K562 (cell line): ENCODE results near the gene YTHDF1. TPM values are rescaled to one million over a fixed set of nuclear protein-coding genes. Genes with fewer than 3 reads are reported as not detected.

ENCODE experiments used
- ATAC-seq: fragments of 200-7000 bp; cut with Tn5 transposase; 3 replicates; pipeline ENCODE4 v1.9.1; 2020; ENCODE audit warnings: moderate library complexity
- BruUV-seq: library from RNA; stranded (reverse); fragments of 400-500 nt; replicated peaks from 2 replicates; lab custom pipeline; 2021; lab: Mats Ljungman, UMichigan
- CTCF ChIA-PET: fragments of 300-600 bp; formaldehyde crosslinking; extraction: SDS; loops from one replicate; lab custom pipeline; 2021; ENCODE audit warnings: low intra/inter-chr PET ratio; lab: Yijun Ruan, JAX
- POLR2A ChIA-PET: fragments of 300-600, 350-650 bp; sonication (Branson Sonifier 250); formaldehyde crosslinking; extraction: SDS; loops from one replicate; lab custom pipeline; 2021; ENCODE audit warnings: antibody characterized with exemption, inconsistent platforms; lab: Yijun Ruan, JAX
- DNase-seq, 4 experiments: peaks; one replicate each; pipeline versions ENCODE4 v3.0.0 to v3.0.0-alpha.2; 2011 to 2018; ENCODE audit warnings: low spot score in 3 of 4, mixed read lengths in 3 of 4; ENCODE audit errors: extremely low read depth in 1 of 4
- FAIRE-seq: peaks from 2 replicates; lab custom pipeline; 2011; peaks lifted over from hg19 to GRCh38; lab: Jason Lieb, UNC
- H2AFZ ChIP-seq: 2 replicates; pipeline ENCODE4 v1.6.0; 2011; ENCODE audit warnings: low read depth, low read length, control low read depth, inconsistent platforms
- H3K27ac ChIP-seq: fragments of 200-600 bp; 3 replicates; pipeline ENCODE4 v1.8.0; 2011; ENCODE audit warnings: low read depth, mild to moderate bottlenecking, control low read depth, inconsistent platforms, low read length, moderate library complexity, mixed read lengths; ENCODE audit errors: extremely low read depth
- H3K27me3 ChIP-seq, 2 experiments: fragments of 300-600 bp in 1 of 2; 2 replicates in 1 of 2; 3 replicates in 1 of 2; pipeline versions ENCODE4 v1.6.0 to v1.8.0; 2011; ENCODE audit warnings: inconsistent platforms in 2 of 2, low read length in 2 of 2, mild to moderate bottlenecking in 1 of 2, mixed read lengths in 1 of 2, moderate library complexity in 1 of 2; ENCODE audit not compliant: control insufficient read depth in 2 of 2, insufficient read depth in 2 of 2
- H3K36me3 ChIP-seq: fragments of 300-600 bp; 3 replicates; pipeline ENCODE4 v1.8.0; 2011; ENCODE audit warnings: mild to moderate bottlenecking, low read length, inconsistent platforms; ENCODE audit not compliant: control insufficient read depth, insufficient read depth
- H3K4me1 ChIP-seq, 2 experiments: fragments of 200-600 bp in 1 of 2; replicated peaks in 1 of 2; 2 replicates in 1 of 2; 3 replicates in 1 of 2; pipeline versions ENCODE4 v1.5.1 to v1.8.0; 2011; ENCODE audit warnings: inconsistent platforms in 2 of 2, low read length in 2 of 2, mild to moderate bottlenecking in 1 of 2, mixed read lengths in 1 of 2, moderate library complexity in 1 of 2; ENCODE audit not compliant: control insufficient read depth in 2 of 2, insufficient read depth in 2 of 2
- H3K4me2 ChIP-seq: 2 replicates; pipeline ENCODE4 v1.6.1; 2011; ENCODE audit warnings: low read length, control low read depth, inconsistent platforms, mixed read lengths; ENCODE audit not compliant: insufficient read depth
- H3K4me3 ChIP-seq: fragments of 200-600 bp; sonication (generic), shearing (Covaris generic); 2 replicates; pipeline ENCODE4 v1.5.1; 2016; ENCODE audit warnings: control low read depth, inconsistent platforms
- H3K79me2 ChIP-seq: fragments of 200-600 bp; 3 replicates; pipeline ENCODE4 v1.8.0; 2011; ENCODE audit warnings: low read length, inconsistent platforms; ENCODE audit not compliant: control insufficient read depth, insufficient read depth
- H3K9ac ChIP-seq, 2 experiments: 2 replicates each; pipeline versions ENCODE4 v1.6.0 to v1.6.1; 2011; ENCODE audit warnings: low read depth in 2 of 2, low read length in 2 of 2, control low read depth in 1 of 2, inconsistent platforms in 1 of 2, mild to moderate bottlenecking in 1 of 2, mixed read lengths in 1 of 2; ENCODE audit not compliant: insufficient read depth in 1 of 2
- H3K9me1 ChIP-seq: one replicate; pipeline ENCODE4 v1.6.0; 2011; ENCODE audit warnings: inconsistent platforms, mild to moderate bottlenecking, low read length, moderate library complexity; ENCODE audit not compliant: control insufficient read depth, insufficient read depth
- H3K9me3 ChIP-seq: replicated peaks from 2 replicates; pipeline ENCODE4 v1.5.1; 2011; ENCODE audit warnings: low read depth, low read length, inconsistent platforms; ENCODE audit not compliant: control insufficient read depth, insufficient read depth
- H4K20me1 ChIP-seq: replicated peaks from 2 replicates; pipeline ENCODE4 v1.6.1; 2011; ENCODE audit warnings: low read length, inconsistent platforms, mixed read lengths; ENCODE audit not compliant: control insufficient read depth, insufficient read depth
- BCOR ChIP-seq: fragments of 450-650 bp; IDR thresholded peaks from 2 replicates; pipeline ENCODE4 v1.6.1; 2016
- NFIC ChIP-seq: fragments of 450-650 bp; IDR thresholded peaks from 2 replicates; pipeline ENCODE4 v1.6.1; 2017; ENCODE audit warnings: mild to moderate bottlenecking, inconsistent platforms
- STAT6 ChIP-seq: sonication (generic); formaldehyde crosslinking; IDR thresholded peaks from 2 replicates; pipeline ENCODE4 v1.8.1; 2023; ENCODE audit warnings: mild to moderate bottlenecking, missing genetic modification reagents
- TAF15 ChIP-seq: fragments of 200-400 bp; formaldehyde crosslinking; IDR thresholded peaks from 2 replicates; pipeline ENCODE4 v1.6.1; 2017; ENCODE audit warnings: mild to moderate bottlenecking, low read depth, low read length, moderate library complexity
- ZNF740 ChIP-seq, 3 experiments: fragments of 200-800 bp in 1 of 3; sonication (Bioruptor generic) in 1 of 3; sonication (generic) in 1 of 3; formaldehyde crosslinking in 1 of 3; IDR thresholded peaks; 2 replicates each; pipeline versions ENCODE4 v1.6.1 to v1.8.0; 2016 to 2022; ENCODE audit warnings: mild to moderate bottlenecking in 2 of 3, missing compliant biosample characterization in 2 of 3, missing genetic modification characterization in 2 of 3, missing genetic modification reagents in 1 of 3
- WGBS: fragments of 100-300 bp; shearing (Covaris generic); methylation state at CpG from one replicate; pipeline ENCODE4 v1.1.6; 2016; ENCODE audit warnings: low coverage, mixed read lengths; ENCODE audit not compliant: insufficient coverage; ENCODE audit errors: missing lambda C conversion rate; 5-methylcytosine and 5-hydroxymethylcytosine counted together
- in situ Hi-C: fragments of 300-500 bp; cut with MboI; formaldehyde crosslinking; loops from 4 replicates; pipeline ENCODE4 v1.15.0; 2018; ENCODE audit warnings: inconsistent platforms, mixed read lengths
- intact Hi-C: fragments of 100-400 bp; cut with micrococcal nuclease; formaldehyde crosslinking; loops from 2 replicates; pipeline ENCODE4 v1.14.2; 2022
- polyA plus RNA-seq, 8 experiments: library from polyadenylated mRNA; depleted of rRNA in 4 of 8; stranded (reverse) in 5 of 8; unstranded in 3 of 8; fragments of >200 nt; fragmentation: Nextera tagmentation in 2 of 8; fragmentation: Illumina TruSeq in 1 of 8; extraction: Ambion mirVana in 2 of 8; extraction: Trizol in 1 of 8; gene quantifications; 2 replicates each; pipeline versions ENCODE4 v1.2.1 to v1.2.3, GENCODE V29; 2011 to 2014; ENCODE audit warnings: inconsistent platforms in 1 of 8, missing spikeins in 1 of 8
- total RNA-seq, 7 experiments: library from RNA; depleted of rRNA in 6 of 7; stranded (reverse); fragments of >200 nt in 6 of 7; fragmentation: Illumina TruSeq in 2 of 7; extraction: Trizol in 2 of 7; gene quantifications; 2 replicates each; pipeline versions ENCODE4 v1.2.1 to v1.2.3, GENCODE V29; 2011 to 2021; ENCODE audit warnings: low replicate concordance in 1 of 7
- TF ChIP-seq, protein P1 (sequence below): fragments of 250-450 bp; sonication (Bioruptor Pico); IDR thresholded peaks from 2 replicates; pipeline ENCODE4 v1.5.0; 2021
- TF ChIP-seq, protein P2 (sequence below), 2 experiments: fragments of 450-650 bp in 1 of 2; sonication (generic) in 1 of 2; formaldehyde crosslinking in 1 of 2; IDR thresholded peaks in 1 of 2; conservative IDR thresholded peaks in 1 of 2; 2 replicates each; pipeline versions ENCODE4 v1.6.1 to v1.8.1; 2016 to 2023; ENCODE audit warnings: mild to moderate bottlenecking in 2 of 2, moderate library complexity in 2 of 2, inconsistent platforms in 1 of 2, missing genetic modification reagents in 1 of 2
- TF ChIP-seq, protein P3 (sequence below): sonication (generic); formaldehyde crosslinking; IDR thresholded peaks from 2 replicates; pipeline ENCODE4 v1.8.1; 2022; ENCODE audit warnings: missing genetic modification reagents

YTHDF1 gene
- total and polyA plus RNA-seq, 9 of the 15 experiments (the other 6 are each of a cell fraction or from before 2014, with no cell fraction given) = 10.1 to 42.4 (median 27.8) TPM

DNA sequence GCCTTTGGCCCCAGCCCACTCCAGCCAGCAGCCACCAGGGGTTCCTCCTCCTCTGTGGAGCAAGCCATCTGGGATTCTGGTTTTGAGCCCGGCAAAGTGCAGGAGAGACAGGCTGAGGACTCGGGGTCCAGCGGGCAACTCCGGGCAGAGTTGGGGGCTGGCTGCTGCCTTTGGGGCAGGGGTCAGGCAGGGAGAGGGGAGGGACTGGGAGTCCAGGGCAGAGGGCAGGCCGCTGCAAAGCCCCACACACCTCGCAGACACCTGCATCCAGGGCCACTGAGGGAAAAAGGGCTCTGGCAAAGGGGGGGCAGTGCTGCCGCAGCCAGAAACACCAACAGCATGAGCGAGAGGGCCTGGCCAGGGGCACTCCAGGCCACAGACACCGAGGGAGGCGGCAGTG is 28.5 kb upstream of the YTHDF1 start:
- Histone ChIP-seq H3K79me2 (no peaks in the 10 kb centered on the region), H3K36me3 (no peaks in the 10 kb centered on the region), H3K4me1 (peaks cover 0 to 42% of the 10 kb centered on the region in 2 experiments; a peak in 1 of 5 replicates), H3K27ac (no peak overlapping the region), H3K9me3 (no peaks in the 10 kb centered on the region), H2AFZ (no peak overlapping the region), H3K9ac (no peak overlapping the region), H4K20me1 (peaks cover 23% of the 10 kb centered on the region), H3K4me2 (no peak overlapping the region), H3K27me3 (peaks cover 54 to 94% of the 10 kb centered on the region in 2 experiments; a peak in 4 of 5 replicates), H3K4me3 (no peak overlapping the region), H3K9me1 (no peaks in the 10 kb centered on the region)
- FAIRE-seq (no peak), DNase-seq (no peak), ATAC-seq (no peak)
- TF ChIP-seq, protein P1, sequence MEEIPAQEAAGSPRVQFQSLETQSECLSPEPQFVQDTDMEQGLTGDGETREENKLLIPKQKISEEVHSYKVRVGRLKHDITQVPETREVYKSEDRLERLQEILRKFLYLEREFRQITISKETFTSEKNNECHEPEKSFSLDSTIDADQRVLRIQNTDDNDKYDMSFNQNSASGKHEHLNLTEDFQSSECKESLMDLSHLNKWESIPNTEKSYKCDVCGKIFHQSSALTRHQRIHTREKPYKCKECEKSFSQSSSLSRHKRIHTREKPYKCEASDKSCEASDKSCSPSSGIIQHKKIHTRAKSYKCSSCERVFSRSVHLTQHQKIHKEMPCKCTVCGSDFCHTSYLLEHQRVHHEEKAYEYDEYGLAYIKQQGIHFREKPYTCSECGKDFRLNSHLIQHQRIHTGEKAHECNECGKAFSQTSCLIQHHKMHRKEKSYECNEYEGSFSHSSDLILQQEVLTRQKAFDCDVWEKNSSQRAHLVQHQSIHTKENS = no peak
- no peak for TF ChIP-seq NFIC
- TF ChIP-seq, protein P2, sequence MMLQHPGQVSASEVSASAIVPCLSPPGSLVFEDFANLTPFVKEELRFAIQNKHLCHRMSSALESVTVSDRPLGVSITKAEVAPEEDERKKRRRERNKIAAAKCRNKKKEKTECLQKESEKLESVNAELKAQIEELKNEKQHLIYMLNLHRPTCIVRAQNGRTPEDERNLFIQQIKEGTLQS (IDR thresholded peaks at IDR 0.05) = no peak
- TF ChIP-seq, protein P2 (CRISPR knock-in tag; conservative IDR thresholded peaks at IDR 0.05) = no peak
- no peak for TF ChIP-seq TAF15
- no peak for TF ChIP-seq BCOR
- TF ChIP-seq ZNF740 (CRISPR knock-in tag; IDR thresholded peaks at IDR 0.05) = no peak
- no peak for TF ChIP-seq ZNF740 (tag; IDR thresholded peaks at IDR 0.05)
- no peak for TF ChIP-seq STAT6 (CRISPR knock-in tag)
- TF ChIP-seq, protein P3, sequence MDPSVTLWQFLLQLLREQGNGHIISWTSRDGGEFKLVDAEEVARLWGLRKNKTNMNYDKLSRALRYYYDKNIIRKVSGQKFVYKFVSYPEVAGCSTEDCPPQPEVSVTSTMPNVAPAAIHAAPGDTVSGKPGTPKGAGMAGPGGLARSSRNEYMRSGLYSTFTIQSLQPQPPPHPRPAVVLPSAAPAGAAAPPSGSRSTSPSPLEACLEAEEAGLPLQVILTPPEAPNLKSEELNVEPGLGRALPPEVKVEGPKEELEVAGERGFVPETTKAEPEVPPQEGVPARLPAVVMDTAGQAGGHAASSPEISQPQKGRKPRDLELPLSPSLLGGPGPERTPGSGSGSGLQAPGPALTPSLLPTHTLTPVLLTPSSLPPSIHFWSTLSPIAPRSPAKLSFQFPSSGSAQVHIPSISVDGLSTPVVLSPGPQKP = no peak
- ChIA-PET POLR2A (no interaction called here), CTCF (no interaction called here)
- in situ Hi-C loops = no loop called here
- intact Hi-C loops = no loop called here
- 3% methylated on average over 10 of the region's 10 CpGs for WGBS
- no TSS peak for BruUV-seq
